Nephron progenitor cell (in vitro differentiated cells): Measurements from ENCODE around the gene TMEM40.

Experiments
- DNase-seq: peaks from one replicate; pipeline ENCODE4 v3.0.0; 2021
- H3K27ac Mint-ChIP-seq: 2 replicates; pipeline ENCODE4 v1.8.0; 2021; ENCODE audit warnings: mild to moderate bottlenecking, moderate library complexity, mixed read lengths
- H3K27me3 Mint-ChIP-seq: 2 replicates; pipeline ENCODE4 v1.8.0; 2021; ENCODE audit warnings: mild to moderate bottlenecking, low read depth, mixed read lengths; ENCODE audit not compliant: poor library complexity
- H3K36me3 Mint-ChIP-seq: 2 replicates; pipeline ENCODE4 v1.8.0; 2021; ENCODE audit warnings: low read depth, mixed read lengths
- H3K4me1 Mint-ChIP-seq: 2 replicates; pipeline ENCODE4 v1.8.0; 2021; ENCODE audit warnings: mixed read lengths
- H3K4me3 Mint-ChIP-seq: 2 replicates; pipeline ENCODE4 v1.8.0; 2021; ENCODE audit warnings: mild to moderate bottlenecking, moderate library complexity, mixed read lengths
- H3K9me3 Mint-ChIP-seq: 2 replicates; pipeline ENCODE4 v1.8.0; 2021; ENCODE audit warnings: mild to moderate bottlenecking, moderate library complexity, mixed read lengths
- CTCF ChIP-seq: fragments of 200-600 bp; sonication (generic); IDR thresholded peaks from 2 replicates; pipeline ENCODE4 v1.5.0; 2021; ENCODE audit warnings: antibody characterized with exemption

The TMEM40 gene

GRCh38 chr3:12751571-12751970 lies 7.5 kb downstream of the TMEM40 start:
- Mint-ChIP-seq H3K4me1 (peaks cover 1% of the 10 kb centered on the region), H3K27me3 (peaks cover 11% of the 10 kb centered on the region), H3K9me3 (no peaks in the 10 kb centered on the region), H3K4me3 (no peak overlapping the region), H3K27ac (no peak overlapping the region), H3K36me3 (no peaks in the 10 kb centered on the region)
- no peak for DNase-seq
- TF ChIP-seq CTCF, result no peak

DNA sequence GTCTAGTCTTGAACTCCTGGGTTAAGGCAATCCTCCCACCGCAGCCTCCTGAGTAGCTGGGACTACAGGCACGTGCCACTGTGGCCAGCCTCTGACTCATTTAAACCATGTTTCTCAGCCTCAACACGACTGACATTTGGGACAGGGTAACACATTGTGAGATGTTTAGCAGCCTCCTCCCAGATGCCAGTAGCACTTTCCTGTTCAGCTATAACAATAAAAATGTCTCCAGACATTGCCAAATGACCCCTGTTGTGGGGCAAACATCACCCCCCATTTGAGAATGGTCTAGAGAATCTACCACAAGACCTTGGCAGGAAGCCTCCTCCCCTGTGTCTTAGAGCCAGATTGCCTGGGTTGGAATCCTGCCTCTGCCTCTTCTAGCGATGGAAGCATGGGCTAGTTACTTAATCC lies 8.4 kb downstream of the TMEM40 start:
- H3K4me1 Mint-ChIP-seq, result no peaks in the 10 kb centered on the region
- no peak for DNase-seq
- peaks cover 11% of the 10 kb centered on the region for H3K27me3 Mint-ChIP-seq
- H3K4me3 Mint-ChIP-seq, result no peak overlapping the region
- no peak overlapping the region for H3K27ac Mint-ChIP-seq
- no peaks in the 10 kb centered on the region for H3K36me3 Mint-ChIP-seq
- no peak for TF ChIP-seq CTCF
- H3K9me3 Mint-ChIP-seq, result no peaks in the 10 kb centered on the region

GRCh38 chr3:12750223-12750622 lies 8.8 kb downstream of the TMEM40 start:
- no peak for DNase-seq
- peaks cover 15% of the 10 kb centered on the region for H3K27me3 Mint-ChIP-seq
- no peak overlapping the region for H3K27ac Mint-ChIP-seq
- TF ChIP-seq CTCF, result no peak
- H3K9me3 Mint-ChIP-seq, result no peaks in the 10 kb centered on the region
- no peak overlapping the region for H3K4me3 Mint-ChIP-seq
- no peaks in the 10 kb centered on the region for H3K4me1 Mint-ChIP-seq
- no peaks in the 10 kb centered on the region for H3K36me3 Mint-ChIP-seq

DNA sequence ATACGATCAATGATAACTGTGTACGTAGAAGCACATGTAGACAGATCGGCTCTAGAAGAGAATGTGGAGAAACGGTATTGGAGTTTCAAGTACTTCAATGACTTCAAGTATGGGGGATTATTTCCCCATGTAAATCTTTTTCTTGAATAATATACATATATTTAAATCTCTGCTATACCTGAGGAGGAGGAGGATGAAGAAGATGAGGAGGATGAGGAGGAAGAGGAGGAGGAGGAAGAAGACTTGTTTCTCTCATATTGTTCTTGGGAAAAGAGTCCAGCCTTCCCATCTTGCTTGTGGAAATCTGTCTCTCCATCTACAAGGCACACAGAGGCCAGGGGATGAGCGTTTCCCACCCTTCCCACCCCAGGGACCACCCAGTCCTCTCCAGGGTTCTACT lies 10.6 kb downstream of the TMEM40 start:
- H3K27me3 Mint-ChIP-seq, result peaks cover 8% of the 10 kb centered on the region
- H3K36me3 Mint-ChIP-seq, result no peaks in the 10 kb centered on the region
- H3K4me3 Mint-ChIP-seq, result no peak overlapping the region
- no peaks in the 10 kb centered on the region for H3K9me3 Mint-ChIP-seq
- no peak overlapping the region for H3K27ac Mint-ChIP-seq
- no peaks in the 10 kb centered on the region for H3K4me1 Mint-ChIP-seq
- no peak for DNase-seq
- TF ChIP-seq CTCF, result no peak

DNA sequence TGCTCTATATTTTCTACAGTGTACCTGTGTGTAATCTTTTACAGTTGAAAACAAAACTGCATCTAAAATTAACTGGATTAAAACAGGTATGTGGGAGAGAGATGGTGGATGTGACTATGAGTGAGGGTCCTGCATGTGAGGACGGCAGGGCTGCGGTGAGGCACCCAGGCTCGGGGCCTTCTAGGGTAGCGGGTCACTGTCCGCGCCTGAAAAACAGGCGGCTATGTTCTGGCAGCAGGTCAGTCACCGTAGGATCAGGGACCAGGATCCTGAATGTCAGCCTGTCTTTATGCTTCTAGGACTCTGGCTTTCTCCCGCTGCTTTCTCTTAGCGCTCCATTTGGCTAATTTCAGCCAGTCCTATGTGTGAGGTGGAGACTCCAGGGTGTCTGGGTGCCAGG lies 12.6 kb downstream of the TMEM40 start:
- no peak for TF ChIP-seq CTCF
- H3K4me1 Mint-ChIP-seq, result no peaks in the 10 kb centered on the region
- no peak overlapping the region for H3K4me3 Mint-ChIP-seq
- no peaks in the 10 kb centered on the region for H3K9me3 Mint-ChIP-seq
- peak overlapping the region; percentile 57 for H3K27ac Mint-ChIP-seq
- H3K36me3 Mint-ChIP-seq, result no peaks in the 10 kb centered on the region
- H3K27me3 Mint-ChIP-seq, result peaks cover 13% of the 10 kb centered on the region
- DNase-seq, result no peak

GRCh38 chr3:12744326-12744725 lies 14.7 kb downstream of the TMEM40 start:
- TF ChIP-seq CTCF, result no peak
- Mint-ChIP-seq H3K27ac (no peak overlapping the region), H3K4me1 (no peaks in the 10 kb centered on the region), H3K4me3 (no peak overlapping the region), H3K27me3 (peaks cover 14% of the 10 kb centered on the region), H3K9me3 (no peaks in the 10 kb centered on the region), H3K36me3 (no peaks in the 10 kb centered on the region)
- no peak for DNase-seq
